ENCODE data around the gene RABGEF1. TPM values are rescaled to one million over a fixed set of nuclear protein-coding genes. Genes with fewer than 3 reads are reported as not detected.

The RABGEF1 gene
- total and polyA plus RNA-seq, 2 donors (not counting 1 experiment from before 2014, with no cell fraction given), result 41.6 to 47.9 TPM

DNA sequence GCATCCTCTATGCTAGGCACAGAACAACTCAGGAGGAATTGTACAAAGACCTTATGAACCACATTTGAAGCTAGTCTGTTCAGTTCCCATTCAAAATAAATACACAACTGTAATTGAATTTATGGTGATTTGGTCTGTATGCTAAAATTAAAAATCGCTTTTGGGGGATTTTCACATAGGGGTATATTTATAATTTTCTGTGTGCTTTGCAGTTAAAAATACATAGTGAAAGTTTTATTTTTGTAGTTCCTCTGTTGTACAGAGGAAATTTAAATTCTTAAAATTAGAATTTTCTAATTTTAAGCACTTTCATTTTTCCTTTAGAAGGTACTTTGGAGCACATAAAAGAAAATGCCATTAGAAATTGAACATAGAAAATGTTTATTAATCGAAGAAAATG, 6.9 kb downstream of the RABGEF1 start:
- Histone ChIP-seq H3K27me3 (ENCODE audit: control insufficient read depth, insufficient read depth, low read length) (no peaks in the 10 kb centered on the region), H3K9me3 (ENCODE audit: control insufficient read depth, insufficient read depth, low read depth, low read length) (no peaks in the 10 kb centered on the region), H2AFZ (ENCODE audit: low read length) (no peak overlapping the region), H3K79me2 (ENCODE audit: control insufficient read depth, insufficient read depth, low read length) (peaks cover 92% of the 10 kb centered on the region), H3K36me3 (ENCODE audit: control insufficient read depth, insufficient read depth, low read length) (peaks cover 3% of the 10 kb centered on the region), H3K9ac (ENCODE audit: insufficient read depth, low read length) (no peak overlapping the region), H4K20me1 (ENCODE audit: control insufficient read depth, extremely low read depth, insufficient read depth, low read length) (no peaks in the 10 kb centered on the region), H3K4me1 (ENCODE audit: control insufficient read depth, extremely low read depth, insufficient read depth, low read length) (no peaks in the 10 kb centered on the region), H3K4me2 (ENCODE audit: extremely low read depth, insufficient read depth, low read length) (no peak overlapping the region), H3K27ac (ENCODE audit: insufficient read depth, low read length) (no peak overlapping the region), H3K4me3 (replicated peaks in 1 of 4; ENCODE audit: control extremely low read depth in 1 of 4, insufficient read depth in 1 of 4, low read depth in 3 of 4, low read length in 4 of 4) (no peak overlapping the region)
- TF ChIP-seq EZH2 (IDR thresholded peaks at IDR 0.05; ENCODE audit: low read length, missing control alignments), result no peak
- TF ChIP-seq, protein P1, sequence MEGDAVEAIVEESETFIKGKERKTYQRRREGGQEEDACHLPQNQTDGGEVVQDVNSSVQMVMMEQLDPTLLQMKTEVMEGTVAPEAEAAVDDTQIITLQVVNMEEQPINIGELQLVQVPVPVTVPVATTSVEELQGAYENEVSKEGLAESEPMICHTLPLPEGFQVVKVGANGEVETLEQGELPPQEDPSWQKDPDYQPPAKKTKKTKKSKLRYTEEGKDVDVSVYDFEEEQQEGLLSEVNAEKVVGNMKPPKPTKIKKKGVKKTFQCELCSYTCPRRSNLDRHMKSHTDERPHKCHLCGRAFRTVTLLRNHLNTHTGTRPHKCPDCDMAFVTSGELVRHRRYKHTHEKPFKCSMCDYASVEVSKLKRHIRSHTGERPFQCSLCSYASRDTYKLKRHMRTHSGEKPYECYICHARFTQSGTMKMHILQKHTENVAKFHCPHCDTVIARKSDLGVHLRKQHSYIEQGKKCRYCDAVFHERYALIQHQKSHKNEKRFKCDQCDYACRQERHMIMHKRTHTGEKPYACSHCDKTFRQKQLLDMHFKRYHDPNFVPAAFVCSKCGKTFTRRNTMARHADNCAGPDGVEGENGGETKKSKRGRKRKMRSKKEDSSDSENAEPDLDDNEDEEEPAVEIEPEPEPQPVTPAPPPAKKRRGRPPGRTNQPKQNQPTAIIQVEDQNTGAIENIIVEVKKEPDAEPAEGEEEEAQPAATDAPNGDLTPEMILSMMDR (conservative IDR thresholded peaks at IDR 0.05 in 1 of 2, IDR thresholded peaks at IDR 0.05 in 1 of 2; ENCODE audit: low read depth in 1 of 2, low read length in 2 of 2), result no peak
- DNase-seq (ENCODE audit: low read depth in 2 of 2), result no peak

GRCh38 chr7:66747881-66748511, 7.5 kb downstream of the RABGEF1 start:
- peak in 1 of 2 donors; percentile 68 for DNase-seq (ENCODE audit: low read depth in 2 of 2)
- no peak overlapping the region for H3K4me2 ChIP-seq (ENCODE audit: extremely low read depth, insufficient read depth, low read length)
- no peaks in the 10 kb centered on the region for H3K27me3 ChIP-seq (ENCODE audit: control insufficient read depth, insufficient read depth, low read length)
- peaks cover 90% of the 10 kb centered on the region for H3K79me2 ChIP-seq (ENCODE audit: control insufficient read depth, insufficient read depth, low read length)
- H3K9ac ChIP-seq (ENCODE audit: insufficient read depth, low read length), result peak overlapping the region; percentile 23
- H3K27ac ChIP-seq (ENCODE audit: insufficient read depth, low read length), result no peak overlapping the region
- H3K4me1 ChIP-seq (ENCODE audit: control insufficient read depth, extremely low read depth, insufficient read depth, low read length), result no peaks in the 10 kb centered on the region
- H3K36me3 ChIP-seq (ENCODE audit: control insufficient read depth, insufficient read depth, low read length), result peaks cover 3% of the 10 kb centered on the region
- H3K9me3 ChIP-seq (ENCODE audit: control insufficient read depth, insufficient read depth, low read depth, low read length), result no peaks in the 10 kb centered on the region
- no peaks in the 10 kb centered on the region for H4K20me1 ChIP-seq (ENCODE audit: control insufficient read depth, extremely low read depth, insufficient read depth, low read length)
- TF ChIP-seq EZH2 (IDR thresholded peaks at IDR 0.05; ENCODE audit: low read length, missing control alignments), result no peak
- TF ChIP-seq, protein P1 (conservative IDR thresholded peaks at IDR 0.05 in 1 of 2, IDR thresholded peaks at IDR 0.05 in 1 of 2; ENCODE audit: low read depth in 1 of 2, low read length in 2 of 2), result no peak
- H2AFZ ChIP-seq (ENCODE audit: low read length), result no peak overlapping the region
- H3K4me3 ChIP-seq (replicated peaks in 1 of 4; ENCODE audit: control extremely low read depth in 1 of 4, insufficient read depth in 1 of 4, low read depth in 3 of 4, low read length in 4 of 4), result no peak overlapping the region

GRCh38 chr7:66748791-66749190, 8.3 kb downstream of the RABGEF1 start:
- Histone ChIP-seq H3K9ac (ENCODE audit: insufficient read depth, low read length) (no peak overlapping the region), H3K27ac (ENCODE audit: insufficient read depth, low read length) (no peak overlapping the region), H3K4me2 (ENCODE audit: extremely low read depth, insufficient read depth, low read length) (no peak overlapping the region), H3K79me2 (ENCODE audit: control insufficient read depth, insufficient read depth, low read length) (peaks cover 88% of the 10 kb centered on the region), H3K4me3 (replicated peaks in 1 of 4; ENCODE audit: control extremely low read depth in 1 of 4, insufficient read depth in 1 of 4, low read depth in 3 of 4, low read length in 4 of 4) (no peak overlapping the region), H2AFZ (ENCODE audit: low read length) (no peak overlapping the region), H3K27me3 (ENCODE audit: control insufficient read depth, insufficient read depth, low read length) (no peaks in the 10 kb centered on the region), H3K4me1 (ENCODE audit: control insufficient read depth, extremely low read depth, insufficient read depth, low read length) (no peaks in the 10 kb centered on the region), H3K9me3 (ENCODE audit: control insufficient read depth, insufficient read depth, low read depth, low read length) (no peaks in the 10 kb centered on the region), H4K20me1 (ENCODE audit: control insufficient read depth, extremely low read depth, insufficient read depth, low read length) (no peaks in the 10 kb centered on the region), H3K36me3 (ENCODE audit: control insufficient read depth, insufficient read depth, low read length) (peaks cover 3% of the 10 kb centered on the region)
- no peak for TF ChIP-seq EZH2 (IDR thresholded peaks at IDR 0.05; ENCODE audit: low read length, missing control alignments)
- TF ChIP-seq, protein P1 (conservative IDR thresholded peaks at IDR 0.05 in 1 of 2, IDR thresholded peaks at IDR 0.05 in 1 of 2; ENCODE audit: low read depth in 1 of 2, low read length in 2 of 2), result no peak
- no peak for DNase-seq (ENCODE audit: low read depth in 2 of 2)
